Activated CD8-positive, alpha-beta memory T cell treated with anti-CD3 and anti-CD28 coated beads for 36 hours (primary cell): ENCODE results near the gene TRAPPC8. TPM values are rescaled to one million over a fixed set of nuclear protein-coding genes. Genes with fewer than 3 reads are reported as not detected.
"Not testable (repeated sequence)": the region's sequence is repeated elsewhere in the genome, so short reads cannot be mapped to it uniquely, and the experiment has no call there.

ENCODE experiments used
- CTCF ChIA-PET: fragments of 350-600 bp; sonication (Branson Sonifier 250); formaldehyde crosslinking; loops from one replicate; lab custom pipeline; 2021; ENCODE audit warnings: antibody characterized with exemption; lab: Charles Lee
- POLR2A ChIA-PET: fragments of 350-600 bp; sonication (Branson Sonifier 250); formaldehyde crosslinking; loops from one replicate; lab custom pipeline; 2021; ENCODE audit warnings: antibody characterized with exemption; lab: Charles Lee
- total RNA-seq, 2 experiments: library from RNA; stranded (reverse); gene quantifications; one replicate each; pipeline ENCODE4 v1.2.3, GENCODE V29; 2021

Gene TRAPPC8
- total RNA-seq, 2 experiments from 2014 or later = 28.7 to 29.0 TPM

GRCh38 chr18:31946305-31947046 lies 3.5 kb upstream of the TRAPPC8 start:
- CTCF ChIA-PET = interaction anchor here (1.1 kb wide), 1 partner anchor 30 kb away, joined by 3 read pairs; no protein-coding TSS in a partner anchor

GRCh38 chr18:31943878-31944816 lies 1.2 kb upstream of the TRAPPC8 start:
- CTCF ChIA-PET = interaction anchor here (1.1 to 1.8 kb wide), 3 partner anchors 12 to 152 kb away, joined by 3 to 10 read pairs (median 4); partner anchors contain the start of gene RNF125
- POLR2A ChIA-PET = interaction anchor here (0.7 to 2.1 kb wide), 4 partner anchors 75 to 148 kb away, joined by 3 to 25 read pairs (median 9); partner anchors contain the start of genes RNF125 and RNF138

More at GRCh38 chr18:31946305-31947046, 3.5 kb upstream of the TRAPPC8 start:
- POLR2A ChIA-PET = no interaction called here

DNA sequence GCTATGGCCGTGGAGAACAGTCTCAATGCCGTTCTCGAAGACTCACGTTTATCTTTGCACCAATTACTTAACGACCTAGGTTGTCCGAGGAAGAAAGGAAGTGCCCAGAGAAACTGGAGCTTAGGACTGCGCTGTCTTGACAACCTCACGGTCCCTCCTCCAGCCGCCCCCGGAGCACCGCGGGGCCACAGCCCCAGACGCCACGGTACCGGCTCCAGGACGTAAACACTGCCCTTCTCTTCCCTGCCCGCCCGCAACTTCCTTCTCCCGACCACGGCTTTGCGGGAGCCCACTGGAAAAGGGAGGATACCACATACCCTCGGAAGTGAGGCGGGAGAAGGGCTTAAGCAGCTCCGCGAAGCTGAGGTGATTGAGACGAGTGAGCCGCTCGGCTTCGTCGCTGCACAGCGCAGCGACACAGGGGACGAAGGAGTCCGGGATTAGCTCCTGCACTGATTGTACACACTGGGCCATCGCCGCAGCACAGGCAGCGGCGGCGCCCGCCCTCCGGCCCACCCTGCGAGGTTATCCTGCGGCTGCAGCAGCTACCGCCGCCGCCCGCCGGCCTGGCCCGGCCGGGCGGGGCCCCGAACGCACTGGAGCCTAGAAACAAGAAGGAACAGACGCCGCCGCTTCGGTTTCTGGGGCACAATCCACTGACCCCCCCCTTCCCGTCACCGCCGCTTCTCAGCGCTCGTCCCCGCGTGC lies 483 bp downstream of the TRAPPC8 start:
- ChIA-PET CTCF (interaction anchor here (0.6 to 1.8 kb wide), 10 partner anchors 12 to 154 kb away, joined by 3 to 10 read pairs (median 4); partner anchors contain the start of gene RNF125), POLR2A (interaction anchor here (0.8 to 2.1 kb wide), 4 partner anchors 77 to 150 kb away, joined by 4 to 25 read pairs (median 10); partner anchors contain the start of genes RNF125 and RNF138)

- CTCF ChIA-PET = interaction anchor here (0.8 to 1.5 kb wide), 4 partner anchors 11 to 151 kb away, joined by 3 to 5 read pairs (median 4); no protein-coding TSS in a partner anchor
- POLR2A ChIA-PET = interaction anchor here (1.7 kb wide), 1 partner anchor 78 kb away, joined by 5 read pairs; the partner anchor contains the start of gene RNF125
Measured at GRCh38 chr18:31941010-31941809, 1.7 kb downstream of the TRAPPC8 start.

DNA sequence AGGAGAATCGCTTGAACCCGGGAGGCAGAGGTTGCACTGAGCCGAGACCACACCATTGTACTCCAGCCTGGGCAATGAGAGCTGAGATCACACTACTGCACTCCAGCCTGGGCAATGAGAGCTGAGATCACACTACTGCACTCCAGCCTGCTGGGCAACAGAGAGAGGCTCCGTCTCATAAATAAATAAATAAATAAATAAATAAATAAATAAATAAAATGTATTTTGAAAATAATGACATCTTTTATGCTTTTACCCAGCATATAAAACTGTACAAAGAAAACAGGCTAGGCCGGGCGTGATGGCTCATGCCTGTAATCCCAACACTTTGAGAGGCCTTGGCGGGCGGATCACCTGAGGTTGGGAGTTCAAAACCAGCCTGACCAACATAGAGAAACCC lies 8.2 kb downstream of the TRAPPC8 start:
- POLR2A ChIA-PET = not testable (repeated sequence)

DNA sequence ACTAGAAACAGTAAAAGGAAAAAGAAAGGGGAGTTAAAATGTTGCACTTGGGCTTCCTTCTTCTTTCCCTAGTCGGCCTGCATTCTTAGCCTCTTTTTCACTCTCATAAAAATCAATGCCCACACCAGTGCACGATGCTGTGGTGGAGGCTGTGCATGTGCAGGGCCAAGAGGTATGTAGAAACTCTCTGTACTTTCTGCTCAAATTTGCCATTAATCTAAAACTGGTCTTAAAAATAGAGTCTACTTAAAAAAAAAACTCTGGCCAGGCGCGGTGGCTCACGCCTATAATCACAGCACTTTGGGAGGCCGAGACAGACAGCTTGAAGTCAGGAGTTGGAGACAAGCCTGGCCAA lies 11.1 kb downstream of the TRAPPC8 start:
- CTCF ChIA-PET = no interaction called here

More for the DNA sequence above, 8.2 kb downstream of the TRAPPC8 start:
- CTCF ChIA-PET = interaction anchor here (0.6 kb wide), 2 partner anchors 35 to 156 kb away, joined by 3 read pairs; no protein-coding TSS in a partner anchor

DNA sequence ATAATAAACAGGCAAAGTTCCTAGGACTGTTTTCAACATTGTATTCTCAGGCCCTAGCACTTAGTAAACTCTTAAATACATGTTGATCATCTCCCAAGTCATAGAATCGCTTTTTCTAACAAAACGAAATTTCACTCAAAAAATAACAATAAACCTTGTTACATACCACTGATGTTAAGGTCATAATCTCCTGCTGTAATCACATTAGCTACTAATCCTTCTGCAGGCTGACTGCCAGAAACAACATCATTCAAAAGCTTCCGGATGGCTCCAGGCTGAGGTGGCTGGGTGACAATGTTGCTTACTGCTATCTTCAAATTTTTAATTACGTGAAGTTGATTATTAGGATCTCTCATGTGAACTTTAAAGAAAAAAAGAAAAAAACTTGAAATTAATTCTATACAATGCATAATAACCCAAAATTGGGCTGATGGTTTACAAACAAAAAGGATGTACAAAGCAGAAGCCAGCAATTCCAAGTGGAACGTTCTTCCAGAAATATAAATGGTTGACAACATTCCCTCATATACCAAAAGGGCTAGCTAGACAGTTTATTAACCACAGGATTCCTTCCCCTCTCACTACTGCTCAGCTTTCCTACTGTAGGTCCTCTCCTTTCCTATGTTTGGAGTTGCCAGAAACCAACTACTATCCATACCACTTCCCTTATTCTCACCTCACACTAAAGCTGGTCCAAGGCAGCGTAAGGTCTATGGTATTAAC lies 11.6 kb downstream of the TRAPPC8 start:
- ChIA-PET POLR2A (no interaction called here), CTCF (no interaction called here)

More for the DNA sequence above, 11.1 kb downstream of the TRAPPC8 start:
- POLR2A ChIA-PET = no interaction called here

DNA sequence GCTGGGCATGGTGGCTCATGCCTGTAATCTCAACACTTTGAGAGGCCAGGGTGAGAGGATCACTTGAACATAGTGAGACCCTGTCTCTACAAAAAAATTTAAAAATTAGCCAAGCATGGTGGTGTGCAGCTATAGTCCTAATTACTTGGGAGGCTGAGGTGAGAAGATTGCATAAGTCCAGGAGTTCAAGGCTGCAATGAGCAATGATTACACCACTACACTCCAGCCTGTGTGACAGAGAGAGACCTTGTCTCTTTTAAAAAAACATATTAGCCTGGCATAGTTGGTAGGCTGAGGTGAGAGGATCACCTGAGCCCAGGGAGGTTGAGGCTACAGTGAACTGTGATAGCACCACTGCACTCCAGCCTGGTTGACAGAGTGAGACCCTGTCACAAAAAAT lies 13.7 kb downstream of the TRAPPC8 start:
- ChIA-PET CTCF (no interaction called here), POLR2A (no interaction called here)

GRCh38 chr18:31926988-31927387 lies 15.9 kb downstream of the TRAPPC8 start:
- CTCF ChIA-PET, POLR2A ChIA-PET: not testable (repeated sequence)

- POLR2A ChIA-PET = interaction anchor here (0.6 kb wide), 1 partner anchor 47 kb away, joined by 5 read pairs; no protein-coding TSS in a partner anchor
- CTCF ChIA-PET = no interaction called here
Measured at GRCh38 chr18:31920277-31920676, 22.7 kb downstream of the TRAPPC8 start.

DNA sequence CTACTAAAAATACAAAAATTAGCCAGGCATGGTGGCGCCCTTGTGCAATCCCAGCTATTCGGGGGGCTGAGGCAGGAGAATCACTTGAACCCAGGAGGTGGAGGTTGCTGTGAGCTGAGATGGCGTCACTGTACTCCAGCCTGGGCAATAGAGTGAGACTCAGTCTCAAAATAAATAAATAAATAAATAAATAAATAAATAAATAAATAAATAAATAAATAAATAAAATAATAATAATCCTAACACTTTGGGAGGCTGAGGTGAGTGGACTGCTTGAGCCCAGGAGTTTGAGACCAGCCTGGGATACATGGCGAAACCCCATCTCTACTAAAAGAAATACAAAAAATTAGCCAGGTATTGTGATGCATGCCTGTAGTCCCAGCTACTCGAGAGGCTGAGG lies 23.6 kb downstream of the TRAPPC8 start:
- POLR2A ChIA-PET, CTCF ChIA-PET: not testable (repeated sequence)

DNA sequence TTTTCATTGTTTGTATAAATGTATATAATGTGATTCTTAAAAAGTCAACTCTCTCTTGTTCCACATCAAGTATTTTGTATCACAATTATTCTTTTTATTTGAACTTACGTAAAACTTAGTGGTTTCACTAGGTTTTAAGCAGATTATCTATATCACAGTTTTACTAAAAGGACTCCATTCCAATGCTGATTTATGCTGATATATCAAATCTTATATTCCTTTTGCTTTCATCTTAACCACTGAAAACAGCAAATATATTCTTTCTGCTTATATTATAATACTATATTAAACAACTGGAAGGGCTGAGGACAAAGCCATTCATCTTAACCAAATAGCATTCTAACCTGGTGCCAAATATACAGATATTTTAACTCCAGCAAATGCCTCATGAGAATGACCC lies 24.2 kb downstream of the TRAPPC8 start:
- CTCF ChIA-PET = no interaction called here
- POLR2A ChIA-PET = no interaction called here

- CTCF ChIA-PET = no interaction called here
- POLR2A ChIA-PET = no interaction called here
Measured at GRCh38 chr18:31901063-31901462, 41.9 kb downstream of the TRAPPC8 start.

GRCh38 chr18:31899771-31900170 lies 43.2 kb downstream of the TRAPPC8 start:
- POLR2A ChIA-PET = not testable (repeated sequence)
- CTCF ChIA-PET = interaction anchor here (0.5 kb wide), 1 partner anchor 35 kb away, joined by 3 read pairs; no protein-coding TSS in a partner anchor

GRCh38 chr18:31892936-31893335 lies 50.0 kb downstream of the TRAPPC8 start:
- ChIA-PET POLR2A (no interaction called here), CTCF (no interaction called here)

GRCh38 chr18:31891566-31891965 lies 51.4 kb downstream of the TRAPPC8 start:
- ChIA-PET CTCF (no interaction called here), POLR2A (no interaction called here)

GRCh38 chr18:31884020-31884419 lies 58.9 kb downstream of the TRAPPC8 start:
- POLR2A ChIA-PET = no interaction called here

More at GRCh38 chr18:31884020-31884419, 58.9 kb downstream of the TRAPPC8 start:
- CTCF ChIA-PET = no interaction called here
